Breast epithelium (tissue), 4 donors: ENCODE data around the gene CGA. TPM values are rescaled to one million over a fixed set of nuclear protein-coding genes. Genes with fewer than 3 reads are reported as not detected.

ENCODE experiments used
- DNase-seq, 2 donors: peaks; one replicate each; pipeline ENCODE4 v3.0.0-alpha.2; 2019; ENCODE audit warnings: low spot score in 2 of 2
- H3K27ac ChIP-seq, 2 donors: fragments of 200-600 bp; sonication (generic) in 1 of 2; one replicate each; pipeline ENCODE4 v1.5.1; 2016 to 2019; ENCODE audit warnings: mild to moderate bottlenecking in 1 of 2
- H3K27me3 ChIP-seq, 2 donors: fragments of 200-600 bp; sonication (generic) in 1 of 2; one replicate each; pipeline versions ENCODE4 v1.5.1 to v1.6.0; 2017 to 2019; ENCODE audit warnings: control low read depth in 1 of 2, mild to moderate bottlenecking in 1 of 2
- H3K36me3 ChIP-seq: fragments of 200-600 bp; one replicate; pipeline ENCODE4 v1.5.1; 2019
- H3K4me1 ChIP-seq, 2 donors: fragments of 200-600 bp; sonication (generic); one replicate each; pipeline ENCODE4 v1.5.1; 2016 to 2019; ENCODE audit warnings: control low read depth in 1 of 2
- H3K4me3 ChIP-seq, 3 donors: fragments of 200-600 bp; sonication (generic); 1 replicate in 2 of 3; 2 replicates in 1 of 3; pipeline ENCODE4 v1.5.1; 2016 to 2019; ENCODE audit warnings: mild to moderate bottlenecking in 3 of 3, moderate library complexity in 2 of 3
- H3K9me3 ChIP-seq, 2 donors: fragments of 200-600 bp; sonication (generic) in 1 of 2; one replicate each; pipeline ENCODE4 v1.5.1; 2016 to 2019; ENCODE audit warnings: control low read depth in 1 of 2
- POLR2A ChIP-seq: fragments of 450-650 bp; IDR thresholded peaks from one replicate; pipeline ENCODE4 v1.6.1; 2016; ENCODE audit warnings: antibody characterized with exemption, mild to moderate bottlenecking, moderate library complexity
- POLR2AphosphoS5 ChIP-seq, 3 donors: sonication (generic); formaldehyde crosslinking; IDR thresholded peaks; one replicate each; pipeline ENCODE4 v1.6.1; 2017; ENCODE audit warnings: antibody characterized with exemption in 3 of 3
- intact Hi-C: fragments of 100-400 bp; cut with DNase I; formaldehyde crosslinking; loops from one replicate; pipeline ENCODE4 v1.15.1; 2023; ENCODE audit warnings: low total_unique reads
- total RNA-seq, 3 donors: library from RNA; depleted of rRNA; stranded (reverse); fragments of >200 nt; gene quantifications; one replicate each; pipeline ENCODE4 v1.1.0, GENCODE V29; 2016
- TF ChIP-seq, protein P1 (sequence below), 3 donors: fragments of 450-650 bp; IDR thresholded peaks; one replicate each; pipeline ENCODE4 v1.5.1; 2016 to 2017; ENCODE audit warnings: antibody characterized with exemption in 3 of 3, mild to moderate bottlenecking in 3 of 3, moderate library complexity in 3 of 3

The CGA gene
- total RNA-seq, 3 donors from 2014 or later = not detected

DNA sequence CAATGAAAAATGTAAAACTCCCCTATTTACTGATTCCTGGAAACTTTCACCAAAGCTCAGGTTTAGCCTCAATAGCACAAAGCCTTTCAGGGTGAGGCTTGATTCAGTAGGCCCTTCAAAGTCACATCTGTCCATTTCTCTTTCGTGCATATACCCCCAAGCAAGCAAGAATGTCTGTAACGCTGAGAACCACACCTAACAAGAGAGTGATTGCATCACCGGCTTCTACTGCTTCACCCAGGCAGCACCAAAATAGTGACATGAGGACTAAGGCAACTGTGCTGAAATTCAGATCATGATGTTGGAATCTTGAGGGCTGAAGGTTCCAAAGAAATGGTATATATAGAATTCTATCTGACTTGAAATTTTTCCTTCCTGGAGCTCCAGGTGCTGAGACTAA is 26.1 kb downstream of the CGA start:
- no peak overlapping the region for H3K27ac ChIP-seq
- H3K27me3 ChIP-seq = no peaks in the 10 kb centered on the region
- H3K36me3 ChIP-seq = no peaks in the 10 kb centered on the region
- TF ChIP-seq POLR2AphosphoS5 (IDR thresholded peaks at IDR 0.05) (no peak), POLR2A (no peak)
- TF ChIP-seq, protein P1, sequence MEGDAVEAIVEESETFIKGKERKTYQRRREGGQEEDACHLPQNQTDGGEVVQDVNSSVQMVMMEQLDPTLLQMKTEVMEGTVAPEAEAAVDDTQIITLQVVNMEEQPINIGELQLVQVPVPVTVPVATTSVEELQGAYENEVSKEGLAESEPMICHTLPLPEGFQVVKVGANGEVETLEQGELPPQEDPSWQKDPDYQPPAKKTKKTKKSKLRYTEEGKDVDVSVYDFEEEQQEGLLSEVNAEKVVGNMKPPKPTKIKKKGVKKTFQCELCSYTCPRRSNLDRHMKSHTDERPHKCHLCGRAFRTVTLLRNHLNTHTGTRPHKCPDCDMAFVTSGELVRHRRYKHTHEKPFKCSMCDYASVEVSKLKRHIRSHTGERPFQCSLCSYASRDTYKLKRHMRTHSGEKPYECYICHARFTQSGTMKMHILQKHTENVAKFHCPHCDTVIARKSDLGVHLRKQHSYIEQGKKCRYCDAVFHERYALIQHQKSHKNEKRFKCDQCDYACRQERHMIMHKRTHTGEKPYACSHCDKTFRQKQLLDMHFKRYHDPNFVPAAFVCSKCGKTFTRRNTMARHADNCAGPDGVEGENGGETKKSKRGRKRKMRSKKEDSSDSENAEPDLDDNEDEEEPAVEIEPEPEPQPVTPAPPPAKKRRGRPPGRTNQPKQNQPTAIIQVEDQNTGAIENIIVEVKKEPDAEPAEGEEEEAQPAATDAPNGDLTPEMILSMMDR (IDR thresholded peaks at IDR 0.05) = no peak
- DNase-seq = no peak
- H3K4me3 ChIP-seq = no peak overlapping the region
- intact Hi-C loops = no loop called here
- H3K4me1 ChIP-seq = no peaks in the 10 kb centered on the region
- H3K9me3 ChIP-seq = no peaks in the 10 kb centered on the region

DNA sequence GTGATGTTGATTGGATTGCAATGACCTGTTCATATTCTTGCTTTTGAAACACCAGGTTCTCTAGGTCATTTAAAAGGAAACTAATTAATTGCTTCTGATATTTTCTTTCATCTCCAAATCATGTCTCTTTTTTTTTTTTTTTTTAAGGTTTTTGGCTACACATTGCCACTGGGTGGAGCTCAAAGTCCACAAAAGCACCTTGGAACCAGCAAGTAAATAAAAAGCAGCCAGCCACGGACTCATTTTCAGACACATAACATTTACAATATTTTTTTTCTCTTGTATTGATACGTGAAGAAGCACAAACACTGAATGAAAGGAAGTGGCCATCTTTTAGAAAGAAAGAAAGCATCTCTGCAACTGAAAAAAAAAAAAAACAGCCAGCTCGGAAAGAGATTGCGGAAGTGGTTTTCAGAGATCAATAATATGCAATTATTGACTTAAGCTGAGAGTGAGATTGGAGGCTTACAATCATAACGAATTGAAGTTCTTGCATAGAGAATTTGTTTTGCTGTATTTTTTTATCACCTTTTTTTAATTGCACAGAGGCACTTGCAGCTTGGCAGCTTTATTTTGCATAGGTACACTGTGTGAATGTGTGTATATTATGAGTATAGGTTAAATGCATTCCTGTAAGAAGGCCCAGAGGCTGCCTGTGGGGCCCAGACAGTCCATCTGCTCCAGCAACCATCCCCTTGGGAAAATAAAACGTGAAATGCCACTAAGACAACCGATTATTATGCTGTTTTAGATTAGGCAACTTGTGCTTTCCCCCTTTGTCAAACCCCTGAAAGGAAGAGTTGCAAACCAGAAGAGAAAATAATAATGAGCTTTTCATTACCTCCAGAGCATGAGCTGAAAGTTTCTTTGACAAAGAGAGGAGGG is 28.2 kb downstream of the CGA start:
- Histone ChIP-seq H3K4me1 (no peaks in the 10 kb centered on the region), H3K27ac (no peak overlapping the region), H3K27me3 (no peaks in the 10 kb centered on the region), H3K36me3 (no peaks in the 10 kb centered on the region), H3K9me3 (no peaks in the 10 kb centered on the region), H3K4me3 (peak overlapping the region in 1 of 3 donors; percentile 24)
- intact Hi-C loops = no loop called here
- TF ChIP-seq, protein P1 (IDR thresholded peaks at IDR 0.05) = peak in 2 of 3 donors; percentile 34 to 41
- TF ChIP-seq POLR2AphosphoS5 (IDR thresholded peaks at IDR 0.05) = no peak
- no peak for DNase-seq

DNA sequence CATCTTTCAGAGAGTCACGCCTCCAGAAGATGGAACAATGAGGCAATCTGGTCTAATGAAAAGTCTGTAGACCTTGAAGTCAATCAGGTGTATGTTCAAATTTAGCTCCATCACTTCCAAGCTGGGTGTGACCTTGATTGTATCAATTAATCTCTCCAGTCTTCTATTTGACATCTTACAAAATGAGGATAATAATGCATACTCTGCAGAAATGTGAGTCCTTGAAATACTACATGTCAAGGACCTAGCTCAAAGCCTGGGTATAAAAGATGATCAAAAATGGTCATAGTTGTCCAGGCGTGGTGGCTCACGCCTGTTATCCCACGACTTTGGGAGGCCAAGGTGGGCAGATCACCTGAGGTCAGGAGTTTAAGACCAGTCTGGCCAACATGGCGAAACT is 29.8 kb downstream of the CGA start:
- intact Hi-C loops = no loop called here
- H3K27me3 ChIP-seq = no peaks in the 10 kb centered on the region
- no peaks in the 10 kb centered on the region for H3K4me1 ChIP-seq
- no peaks in the 10 kb centered on the region for H3K36me3 ChIP-seq
- H3K27ac ChIP-seq = no peak overlapping the region
- no peak overlapping the region for H3K4me3 ChIP-seq
- no peak for DNase-seq
- TF ChIP-seq, protein P1 (IDR thresholded peaks at IDR 0.05) = no peak
- TF ChIP-seq POLR2A = no peak
- TF ChIP-seq POLR2AphosphoS5 (IDR thresholded peaks at IDR 0.05) = no peak
- no peaks in the 10 kb centered on the region for H3K9me3 ChIP-seq

DNA sequence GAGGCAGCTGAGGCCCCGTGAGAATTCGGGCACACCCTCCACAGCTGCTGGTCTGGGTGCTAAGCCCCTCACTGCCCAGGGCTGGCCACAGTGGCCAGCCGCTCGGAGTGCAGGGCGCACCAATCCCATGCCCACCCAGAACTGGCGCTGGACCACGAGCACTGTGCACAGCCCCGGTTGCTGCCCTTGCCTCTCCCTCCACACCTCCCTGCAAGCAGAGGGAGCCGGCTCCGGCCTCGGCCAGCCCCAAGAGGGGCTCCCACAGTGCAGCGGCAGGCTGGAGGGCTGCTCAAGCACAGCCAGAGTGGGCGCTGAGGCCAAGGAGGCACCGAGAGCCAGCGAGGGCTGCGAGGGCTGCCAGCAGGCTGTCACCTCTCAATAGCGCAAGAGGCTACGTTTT is 35.0 kb downstream of the CGA start:
- Histone ChIP-seq H3K9me3 (no peaks in the 10 kb centered on the region), H3K4me3 (no peak overlapping the region), H3K27me3 (no peaks in the 10 kb centered on the region), H3K36me3 (no peaks in the 10 kb centered on the region), H3K27ac (no peak overlapping the region), H3K4me1 (no peaks in the 10 kb centered on the region)
- intact Hi-C loops = no loop called here
- no peak for DNase-seq
- no peak for TF ChIP-seq POLR2A
- TF ChIP-seq POLR2AphosphoS5 (IDR thresholded peaks at IDR 0.05) = no peak
- TF ChIP-seq, protein P1 (IDR thresholded peaks at IDR 0.05) = no peak

DNA sequence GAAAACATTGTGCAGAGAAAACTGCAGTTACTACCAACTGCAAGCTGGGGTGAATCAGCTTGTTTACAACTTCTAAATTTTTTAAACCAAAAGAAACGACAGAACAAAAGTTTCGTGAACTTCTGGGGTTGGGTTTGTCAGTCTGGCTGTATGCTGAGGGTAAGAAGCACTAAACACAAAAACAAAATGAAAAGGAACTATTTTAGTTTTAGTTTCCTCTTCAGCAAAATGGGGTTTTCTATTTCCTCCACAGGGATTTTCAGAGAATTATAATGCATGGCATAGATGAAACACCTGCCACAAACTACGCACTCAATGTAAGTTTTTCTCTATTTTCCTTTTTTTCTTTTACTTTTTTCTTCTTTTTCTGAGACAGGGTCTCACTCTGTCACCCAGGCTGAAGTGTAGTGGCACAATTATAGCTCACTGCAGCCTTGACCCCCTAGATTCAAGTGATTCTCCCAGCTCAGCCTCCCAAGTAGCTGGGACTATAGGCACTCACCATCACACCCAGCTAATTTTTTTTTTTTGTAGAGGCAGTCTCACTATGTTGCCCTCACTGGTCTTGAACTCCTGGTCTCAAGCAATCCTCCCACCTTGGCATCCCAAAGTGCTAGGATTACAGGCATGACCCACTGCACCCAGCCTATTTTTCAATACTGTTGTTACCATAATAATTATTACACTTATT is 40.6 kb downstream of the CGA start:
- no peaks in the 10 kb centered on the region for H3K4me1 ChIP-seq
- no peak overlapping the region for H3K27ac ChIP-seq
- H3K27me3 ChIP-seq = no peaks in the 10 kb centered on the region
- intact Hi-C loops = no loop called here
- no peak overlapping the region for H3K4me3 ChIP-seq
- no peaks in the 10 kb centered on the region for H3K9me3 ChIP-seq
- TF ChIP-seq POLR2A (no peak), POLR2AphosphoS5 (IDR thresholded peaks at IDR 0.05) (no peak)
- TF ChIP-seq, protein P1 (IDR thresholded peaks at IDR 0.05) = no peak
- no peak for DNase-seq
- no peaks in the 10 kb centered on the region for H3K36me3 ChIP-seq
